Spleen (tissue), 11 donors: ENCODE results near the gene PRR11. TPM values are rescaled to one million over a fixed set of nuclear protein-coding genes. Genes with fewer than 3 reads are reported as not detected.

ENCODE experiments used
- DNase-seq: peaks from one replicate; pipeline ENCODE4 v3.0.0-alpha.2; 2020
- H3K27ac ChIP-seq, 8 donors: fragments of 200-600 bp; sonication (generic) in 7 of 8; 1 replicate in 4 of 8; 2 replicates in 4 of 8; pipeline versions ENCODE4 v1.5.0 to v1.8.0; 2016 to 2021; ENCODE audit warnings: inconsistent platforms in 4 of 8, mild to moderate bottlenecking in 4 of 8, moderate library complexity in 1 of 8
- H3K27me3 ChIP-seq, 7 donors: fragments of 200-600 bp; sonication (generic) in 6 of 7; replicated peaks in 1 of 7; 1 replicate in 4 of 7; 2 replicates in 3 of 7; pipeline versions ENCODE4 v1.5.0 to v1.8.0; 2016 to 2021; ENCODE audit warnings: inconsistent platforms in 3 of 7, mild to moderate bottlenecking in 1 of 7
- H3K36me3 ChIP-seq, 6 donors: fragments of 200-600 bp; sonication (generic) in 5 of 6; 1 replicate in 4 of 6; 2 replicates in 2 of 6; pipeline versions ENCODE4 v1.5.0 to v1.8.0; 2016 to 2021; ENCODE audit warnings: inconsistent platforms in 2 of 6
- H3K4me1 ChIP-seq, 6 donors: fragments of 200-600 bp; sonication (generic) in 5 of 6; 1 replicate in 3 of 6; 2 replicates in 3 of 6; pipeline versions ENCODE4 v1.5.0 to v1.8.0; 2016 to 2021; ENCODE audit warnings: inconsistent platforms in 3 of 6
- H3K4me3 ChIP-seq, 8 donors: fragments of 200-600 bp; sonication (generic) in 7 of 8; 1 replicate in 4 of 8; 2 replicates in 4 of 8; pipeline versions ENCODE4 v1.5.0 to v1.8.0; 2016 to 2021; ENCODE audit warnings: inconsistent platforms in 4 of 8, mild to moderate bottlenecking in 4 of 8, moderate library complexity in 2 of 8
- H3K9me3 ChIP-seq, 8 donors: fragments of 200-600 bp; sonication (generic) in 7 of 8; 1 replicate in 4 of 8; 2 replicates in 4 of 8; pipeline versions ENCODE4 v1.5.0 to v1.8.0; 2016 to 2021; ENCODE audit warnings: inconsistent platforms in 4 of 8
- CTCF ChIP-seq, 11 experiments: fragments of 200-600 bp in 7 of 11; fragments of 450-650 bp in 4 of 11; sonication (generic) in 4 of 11; IDR thresholded peaks in 8 of 11; conservative IDR thresholded peaks in 3 of 11; 1 replicate in 7 of 11; 2 replicates in 4 of 11; pipeline versions ENCODE4 v1.4.0 to v1.8.0; 2016 to 2021; ENCODE audit warnings: antibody characterized with exemption in 11 of 11, inconsistent platforms in 4 of 11, mild to moderate bottlenecking in 1 of 11
- POLR2A ChIP-seq, 3 donors: fragments of 450-650 bp; IDR thresholded peaks; one replicate each; pipeline ENCODE4 v1.5.1; 2017; ENCODE audit warnings: antibody characterized with exemption in 3 of 3, mild to moderate bottlenecking in 1 of 3
- POLR2AphosphoS5 ChIP-seq, 3 donors: sonication (generic); formaldehyde crosslinking; IDR thresholded peaks; one replicate each; pipeline ENCODE4 v1.5.1; 2017; ENCODE audit warnings: antibody characterized with exemption in 3 of 3
- WGBS, 5 donors: extraction: QIAGEN DNeasy Blood & Tissue Kit in 3 of 5; methylation state at CpG; one replicate each; pipeline versions ENCODE4 v1.1.5 to v1.1.7; 2013 to 2018; 5-methylcytosine and 5-hydroxymethylcytosine counted together
- intact Hi-C: fragments of 100-400 bp; cut with DNase I; formaldehyde crosslinking; loops from one replicate; pipeline ENCODE4 v1.15.0; 2023; ENCODE audit warnings: low total_unique reads
- polyA plus RNA-seq, 3 donors: library from polyadenylated mRNA; stranded (reverse); fragments of 200-250 nt; gene quantifications; one replicate each; pipeline ENCODE4 v1.2.1, GENCODE V29; 2013
- total RNA-seq, 7 donors: library from RNA; depleted of rRNA in 3 of 7; stranded (reverse); fragments of >200 nt in 3 of 7; fragmentation: NEBNext Ultra II Directional in 4 of 7; extraction: Animal tissue kit (Norgen Biotek cat#: 25700) in 4 of 7; gene quantifications; one replicate each; pipeline versions ENCODE4 v1.1.0 to v1.2.1, GENCODE V29; 2016 to 2021
- donor health status: healthy with polysubstance abuse.
- donor health status: DM: no; HTN: no; CAD: no; lungs with moderate emphysema.
- donor health status: DM: no; HTN: no; CAD: no.
- donor health status: Bipolar disorder and iron deficiency.
- donor health status: healthy.
- donor health status: DM: no; HTN: no; CAD: no.
- donor health status: DM: yes; HTN: yes; CAD: no.

The PRR11 gene
- total and polyA plus RNA-seq, 10 donors, result 0.61 to 15.3 (median 5.1) TPM

GRCh38 chr17:59145571-59146096, 9.9 kb upstream of the PRR11 start:
- DNase-seq, result no peak

DNA sequence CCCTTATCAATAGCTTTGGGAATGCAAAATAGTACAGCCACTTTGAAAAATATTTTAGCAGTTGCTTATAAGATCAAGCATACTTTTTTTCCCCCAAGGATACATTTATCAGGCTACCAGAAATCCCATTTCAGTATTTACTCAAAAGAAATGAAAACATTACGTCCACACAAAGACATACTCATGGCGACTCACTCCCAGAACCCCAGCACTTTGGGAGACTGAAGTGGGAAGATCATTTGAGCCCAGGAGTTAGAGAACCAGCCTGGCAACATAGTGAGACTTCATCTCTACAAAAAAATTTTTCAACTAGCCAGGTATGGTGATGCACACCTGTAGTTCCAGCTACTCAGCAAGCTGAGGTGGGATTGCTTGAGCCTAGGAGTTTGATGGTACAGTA, 6.5 kb upstream of the PRR11 start:
- intact Hi-C loops, result no loop called here
- WGBS, 5 donors, result 94 to 97% (median 95%) methylated on average over 2 of the region's 2 CpGs

More at GRCh38 chr17:59145571-59146096, 9.9 kb upstream of the PRR11 start:
- no peaks in the 10 kb centered on the region for H3K27me3 ChIP-seq
- 79 to 94% (median 81%) methylated on average over 4 of the region's 4 CpGs for WGBS, 5 donors
- H3K4me1 ChIP-seq, result peaks cover 0 to 4% (median 0%) of the 10 kb centered on the region in 6 donors
- no peak overlapping the region for H3K4me3 ChIP-seq
- intact Hi-C loops, result no loop called here
- H3K36me3 ChIP-seq, result peaks cover 0 to 7% (median 0%) of the 10 kb centered on the region in 6 donors
- H3K27ac ChIP-seq, result no peak overlapping the region
- no peak for TF ChIP-seq CTCF (IDR thresholded peaks at IDR 0.05 in 8 of 11, conservative IDR thresholded peaks at IDR 0.05 in 3 of 11)
- H3K9me3 ChIP-seq, result no peaks in the 10 kb centered on the region

GRCh38 chr17:59149841-59150511, 5.6 kb upstream of the PRR11 start:
- DNase-seq, result no peak
- TF ChIP-seq POLR2A (IDR thresholded peaks at IDR 0.05), result no peak
- TF ChIP-seq POLR2AphosphoS5 (IDR thresholded peaks at IDR 0.05), result no peak
- TF ChIP-seq CTCF (IDR thresholded peaks at IDR 0.05 in 8 of 11, conservative IDR thresholded peaks at IDR 0.05 in 3 of 11), result no peak
- Histone ChIP-seq H3K4me3 (no peak overlapping the region), H3K4me1 (peaks cover 0 to 42% (median 26%) of the 10 kb centered on the region in 6 donors), H3K27me3 (no peaks in the 10 kb centered on the region), H3K36me3 (no peaks in the 10 kb centered on the region), H3K9me3 (no peaks in the 10 kb centered on the region), H3K27ac (no peak overlapping the region)
- WGBS, 5 donors, result 77 to 88% (median 80%) methylated on average over 5 of the region's 5 CpGs
- intact Hi-C loops, result no loop called here

More for the DNA sequence above, 6.5 kb upstream of the PRR11 start:
- no peak for TF ChIP-seq POLR2AphosphoS5 (IDR thresholded peaks at IDR 0.05)
- no peak for TF ChIP-seq CTCF (IDR thresholded peaks at IDR 0.05 in 8 of 11, conservative IDR thresholded peaks at IDR 0.05 in 3 of 11)
- no peak for TF ChIP-seq POLR2A (IDR thresholded peaks at IDR 0.05)
- Histone ChIP-seq H3K27ac (no peak overlapping the region), H3K27me3 (no peaks in the 10 kb centered on the region), H3K36me3 (no peaks in the 10 kb centered on the region), H3K9me3 (no peaks in the 10 kb centered on the region), H3K4me3 (no peak overlapping the region), H3K4me1 (peaks cover 0 to 38% (median 23%) of the 10 kb centered on the region in 6 donors)
- no peak for DNase-seq

GRCh38 chr17:59151006-59151405, 4.5 kb upstream of the PRR11 start:
- 81 to 89% (median 87%) methylated on average over 5 of the region's 5 CpGs for WGBS, 5 donors
- intact Hi-C loops, result no loop called here

More at GRCh38 chr17:59151006-59151405, 4.5 kb upstream of the PRR11 start:
- Histone ChIP-seq H3K4me1 (peaks cover 0 to 46% (median 30%) of the 10 kb centered on the region in 6 donors), H3K27me3 (no peaks in the 10 kb centered on the region), H3K27ac (no peak overlapping the region), H3K9me3 (no peaks in the 10 kb centered on the region), H3K4me3 (no peak overlapping the region), H3K36me3 (no peaks in the 10 kb centered on the region)
- TF ChIP-seq POLR2AphosphoS5 (IDR thresholded peaks at IDR 0.05) (no peak), CTCF (IDR thresholded peaks at IDR 0.05 in 8 of 11, conservative IDR thresholded peaks at IDR 0.05 in 3 of 11) (no peak), POLR2A (IDR thresholded peaks at IDR 0.05) (no peak)
- DNase-seq, result no peak
